Caco-2 (cell line): ENCODE data around the gene PVALB. TPM values are rescaled to one million over a fixed set of nuclear protein-coding genes. Genes with fewer than 3 reads are reported as not detected.

Experiments used
- BruUV-seq: library from RNA; stranded (reverse); fragments of 400-500 nt; replicated peaks from 2 replicates; lab custom pipeline; 2021; lab: Mats Ljungman, UMichigan
- CTCF ChIA-PET: fragments of 300-600 bp; sonication (Branson Sonifier 250); formaldehyde crosslinking; loops from one replicate; lab custom pipeline; 2022; ENCODE audit warnings: antibody characterized with exemption; lab: Charles Lee
- POLR2A ChIA-PET: fragments of 300-600 bp; sonication (Branson Sonifier 250); formaldehyde crosslinking; loops from one replicate; lab custom pipeline; 2022; ENCODE audit warnings: antibody characterized with exemption; lab: Charles Lee
- DNase-seq, 2 experiments: peaks; one replicate each; pipeline versions ENCODE4 v3.0.0 to v3.0.0-alpha.2; 2020 to 2022
- H3K27me3 ChIP-seq: replicated peaks from 2 replicates; pipeline ENCODE4 v1.6.0; 2011; ENCODE audit warnings: low read length; ENCODE audit not compliant: control insufficient read depth, insufficient read depth
- H3K36me3 ChIP-seq: 2 replicates; pipeline ENCODE4 v1.5.1; 2011; ENCODE audit warnings: low read length; ENCODE audit not compliant: control insufficient read depth, insufficient read depth
- H3K4me1 ChIP-seq: fragments of 250-450 bp; sonication (Bioruptor Pico); 2 replicates; pipeline ENCODE4 v1.5.1; 2020; ENCODE audit warnings: mild to moderate bottlenecking
- H3K4me3 ChIP-seq: 2 replicates; pipeline ENCODE4 v1.5.1; 2011; ENCODE audit warnings: low read depth, mild to moderate bottlenecking, control low read depth, low read length
- H3K9me3 ChIP-seq: fragments of 250-450 bp; sonication (Bioruptor Pico); 2 replicates; pipeline ENCODE4 v1.5.1; 2020; ENCODE audit warnings: mild to moderate bottlenecking, moderate library complexity
- H3K27ac Mint-ChIP-seq: one replicate; pipeline ENCODE4 v1.8.0; 2022; ENCODE audit warnings: mixed read lengths; ENCODE audit not compliant: unreplicated experiment
- H3K27me3 Mint-ChIP-seq: one replicate; pipeline ENCODE4 v1.8.0; 2022; ENCODE audit warnings: mixed read lengths; ENCODE audit not compliant: insufficient read depth, unreplicated experiment
- H3K36me3 Mint-ChIP-seq: one replicate; pipeline ENCODE4 v1.8.0; 2022; ENCODE audit warnings: mild to moderate bottlenecking, mixed read lengths; ENCODE audit not compliant: insufficient read depth, unreplicated experiment
- H3K4me1 Mint-ChIP-seq: one replicate; pipeline ENCODE4 v1.8.0; 2022; ENCODE audit warnings: low read depth, mixed read lengths; ENCODE audit not compliant: unreplicated experiment
- H3K4me3 Mint-ChIP-seq: one replicate; pipeline ENCODE4 v1.8.0; 2022; ENCODE audit warnings: mild to moderate bottlenecking, moderate library complexity, mixed read lengths; ENCODE audit not compliant: unreplicated experiment
- H3K9me3 Mint-ChIP-seq: one replicate; pipeline ENCODE4 v1.8.0; 2022; ENCODE audit warnings: mixed read lengths; ENCODE audit not compliant: unreplicated experiment
- CTCF ChIP-seq, 2 experiments: fragments of 200-600 bp in 1 of 2; IDR thresholded peaks; 1 replicate in 1 of 2; 2 replicates in 1 of 2; pipeline versions ENCODE4 v1.5.1 to v1.8.0; 2011 to 2022; ENCODE audit warnings: antibody characterized with exemption in 1 of 2, control low read depth in 1 of 2, inconsistent platforms in 1 of 2, low read depth in 1 of 2, low read length in 1 of 2, mild to moderate bottlenecking in 1 of 2, moderate library complexity in 1 of 2; ENCODE audit not compliant: insufficient read depth in 1 of 2, severe bottlenecking in 1 of 2, unreplicated experiment in 1 of 2
- intact Hi-C: fragments of 100-400 bp; cut with micrococcal nuclease; formaldehyde crosslinking; loops from one replicate; pipeline ENCODE4 v1.10.0; 2022; ENCODE audit not compliant: unreplicated experiment
- total RNA-seq: library from RNA; stranded (reverse); gene quantifications from 2 replicates; pipeline ENCODE4 v1.2.3, GENCODE V29; 2022

PVALB gene
- total RNA-seq, 1 experiment from 2014 or later, result not detected

DNA sequence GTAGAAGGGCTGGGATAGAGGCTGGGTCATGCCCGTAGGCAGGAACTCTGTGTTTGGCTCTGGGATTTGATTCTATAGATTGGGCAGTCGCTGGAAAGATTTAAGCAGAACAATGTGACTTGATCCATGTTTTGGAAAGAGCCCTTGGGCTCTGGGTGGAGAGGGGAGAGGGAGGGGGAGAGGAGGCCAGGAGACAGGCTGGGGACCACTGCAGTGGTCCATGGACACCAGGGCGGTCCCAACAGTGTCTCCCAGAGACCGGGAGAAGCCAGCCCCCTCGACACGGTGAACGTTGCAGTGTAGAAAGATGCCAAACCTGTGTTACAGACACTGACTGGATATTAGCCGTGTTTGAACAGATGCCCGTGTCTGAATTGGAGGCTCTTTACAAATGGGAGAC is 19.5 kb downstream of the PVALB start:
- peaks cover 14% of the 10 kb centered on the region for H3K27me3 Mint-ChIP-seq
- H3K4me1 Mint-ChIP-seq, result no peaks in the 10 kb centered on the region
- Histone ChIP-seq H3K4me3 (no peak overlapping the region), H3K9me3 (no peaks in the 10 kb centered on the region), H3K36me3 (no peaks in the 10 kb centered on the region), H3K27me3 (no peaks in the 10 kb centered on the region), H3K4me1 (no peaks in the 10 kb centered on the region)
- no peaks in the 10 kb centered on the region for H3K36me3 Mint-ChIP-seq
- no peak for TF ChIP-seq CTCF (IDR thresholded peaks at IDR 0.05; ENCODE audit: insufficient read depth in 1 of 2, low read depth in 1 of 2, low read length in 1 of 2, severe bottlenecking in 1 of 2, unreplicated experiment in 1 of 2)
- no peak overlapping the region for H3K4me3 Mint-ChIP-seq
- intact Hi-C loops, result no loop called here
- ChIA-PET POLR2A (no interaction called here), CTCF (interaction anchor here (1.0 kb wide), 1 partner anchor 9 kb away, joined by 3 read pairs; no protein-coding TSS in a partner anchor)
- H3K9me3 Mint-ChIP-seq, result no peaks in the 10 kb centered on the region
- DNase-seq, result no peak
- no peak overlapping the region for H3K27ac Mint-ChIP-seq
- BruUV-seq, result no TSS peak

GRCh38 chr22:36796552-36797175 is 20.2 kb downstream of the PVALB start:
- H3K9me3 ChIP-seq, result no peaks in the 10 kb centered on the region
- H3K4me3 ChIP-seq, result no peak overlapping the region
- intact Hi-C loops, result no loop called here
- Mint-ChIP-seq H3K36me3 (no peaks in the 10 kb centered on the region), H3K27me3 (peaks cover 14% of the 10 kb centered on the region), H3K27ac (no peak overlapping the region), H3K4me3 (no peak overlapping the region), H3K9me3 (no peaks in the 10 kb centered on the region), H3K4me1 (no peaks in the 10 kb centered on the region)
- no TSS peak for BruUV-seq
- ChIA-PET CTCF (no interaction called here), POLR2A (no interaction called here)
- no peak for TF ChIP-seq CTCF (IDR thresholded peaks at IDR 0.05; ENCODE audit: insufficient read depth in 1 of 2, low read depth in 1 of 2, low read length in 1 of 2, severe bottlenecking in 1 of 2, unreplicated experiment in 1 of 2)
- H3K4me1 ChIP-seq, result no peaks in the 10 kb centered on the region
- DNase-seq, result no peak
- H3K27me3 ChIP-seq, result no peaks in the 10 kb centered on the region
- no peaks in the 10 kb centered on the region for H3K36me3 ChIP-seq

DNA sequence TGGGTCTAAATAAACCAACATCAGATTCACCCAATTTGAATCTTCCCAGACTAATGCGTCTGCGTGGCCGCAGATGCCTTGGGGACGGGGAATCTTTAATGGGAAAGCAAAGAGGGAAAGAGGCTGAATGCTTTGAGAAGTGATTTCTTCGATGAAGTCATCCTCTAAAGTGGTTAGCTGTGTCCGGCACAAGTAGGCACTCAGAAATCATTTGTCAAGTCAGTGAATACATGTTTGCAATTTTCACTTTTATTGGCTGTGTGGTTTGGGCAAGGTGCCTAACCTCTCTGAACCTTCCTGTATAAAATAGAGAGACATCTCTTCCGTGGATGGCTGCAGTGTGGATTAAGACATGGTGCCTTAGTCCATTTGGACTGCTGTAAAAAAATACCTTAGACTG is 21.2 kb downstream of the PVALB start:
- Mint-ChIP-seq H3K9me3 (no peaks in the 10 kb centered on the region), H3K27ac (no peak overlapping the region), H3K4me1 (no peaks in the 10 kb centered on the region), H3K27me3 (peaks cover 11% of the 10 kb centered on the region), H3K36me3 (no peaks in the 10 kb centered on the region), H3K4me3 (no peak overlapping the region)
- intact Hi-C loops, result no loop called here
- DNase-seq, result no peak
- Histone ChIP-seq H3K27me3 (no peaks in the 10 kb centered on the region), H3K4me1 (no peaks in the 10 kb centered on the region), H3K36me3 (no peaks in the 10 kb centered on the region), H3K4me3 (no peak overlapping the region), H3K9me3 (no peaks in the 10 kb centered on the region)
- BruUV-seq, result no TSS peak
- CTCF ChIA-PET, result interaction anchor here (1.0 kb wide), 1 partner anchor 128 kb away, joined by 3 read pairs; no protein-coding TSS in a partner anchor
- no peak for TF ChIP-seq CTCF (IDR thresholded peaks at IDR 0.05; ENCODE audit: insufficient read depth in 1 of 2, low read depth in 1 of 2, low read length in 1 of 2, severe bottlenecking in 1 of 2, unreplicated experiment in 1 of 2)
- POLR2A ChIA-PET, result no interaction called here
